Stomach smooth muscle (tissue), 2 donors: Measurements from ENCODE around the gene MED8.

ENCODE experiments used
- H3K27ac ChIP-seq: one replicate; pipeline ENCODE4 v1.7.0; 2013; ENCODE audit warnings: mild to moderate bottlenecking, low read length, inconsistent platforms
- H3K27me3 ChIP-seq, 2 donors: one replicate each; pipeline ENCODE4 v1.7.0; 2013; ENCODE audit warnings: low read length in 2 of 2; ENCODE audit not compliant: insufficient read depth in 2 of 2, control insufficient read depth in 1 of 2
- H3K36me3 ChIP-seq, 2 donors: one replicate each; pipeline ENCODE4 v1.7.0; 2013; ENCODE audit warnings: low read length in 2 of 2; ENCODE audit not compliant: control insufficient read depth in 2 of 2, insufficient read depth in 2 of 2
- H3K4me1 ChIP-seq: one replicate; pipeline ENCODE4 v1.7.0; 2013; ENCODE audit warnings: low read length; ENCODE audit not compliant: control insufficient read depth, insufficient read depth
- H3K4me3 ChIP-seq, 2 donors: one replicate each; pipeline ENCODE4 v1.7.0; 2013; ENCODE audit warnings: low read length in 2 of 2
- H3K9ac ChIP-seq, 2 donors: one replicate each; pipeline ENCODE4 v1.7.0; 2013; ENCODE audit warnings: low read length in 2 of 2, mild to moderate bottlenecking in 1 of 2
- H3K9me3 ChIP-seq, 2 donors: one replicate each; pipeline ENCODE4 v1.7.0; 2013; ENCODE audit warnings: low read length in 2 of 2; ENCODE audit not compliant: control insufficient read depth in 2 of 2
- donor health status: healthy.
- donor health status: Pancreatic carcinoma.

The MED8 gene

DNA sequence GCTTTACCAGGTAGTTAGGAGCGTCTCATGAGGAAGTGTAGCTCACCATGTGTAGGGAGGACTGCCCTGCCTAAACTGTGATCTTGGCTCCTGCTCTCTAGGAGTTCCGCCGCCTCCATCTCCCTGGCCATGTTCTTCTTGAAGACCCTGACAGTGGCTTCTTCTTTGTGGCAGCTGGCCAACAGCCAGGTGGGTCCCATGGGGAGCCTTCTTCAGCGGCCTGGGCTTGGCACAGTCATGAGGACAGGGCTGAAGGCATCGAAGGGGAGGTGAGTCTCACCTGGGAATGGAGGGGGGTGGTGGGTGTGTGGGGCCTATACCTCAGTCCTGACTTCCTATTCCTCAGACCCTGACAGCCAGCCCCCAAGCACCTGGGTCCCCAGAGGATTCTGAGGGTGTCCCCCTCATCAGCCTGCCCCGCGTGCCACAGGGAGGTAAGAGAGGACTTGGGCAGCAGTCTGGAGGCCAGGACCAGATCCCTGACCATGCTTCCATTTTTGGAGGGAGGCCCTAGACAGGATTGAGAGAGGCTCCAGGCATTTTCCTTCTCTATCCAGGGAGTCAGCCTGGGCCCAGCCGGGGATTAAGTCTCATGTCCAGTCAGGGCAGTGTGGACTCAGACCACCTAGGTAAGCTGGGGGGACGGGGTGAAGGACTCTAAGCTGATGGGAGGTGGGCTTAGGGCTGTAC is 42.7 kb upstream of the MED8 start:
- Histone ChIP-seq H3K9me3 (no peaks in the 10 kb centered on the region), H3K9ac (no peak overlapping the region), H3K27me3 (no peaks in the 10 kb centered on the region), H3K27ac (no peak overlapping the region), H3K4me3 (no peak overlapping the region), H3K4me1 (peaks cover 12% of the 10 kb centered on the region), H3K36me3 (peaks cover 51 to 75% of the 10 kb centered on the region in 2 donors)

- H3K4me3 ChIP-seq: no peak overlapping the region
- peaks cover 12% of the 10 kb centered on the region for H3K4me1 ChIP-seq
- no peak overlapping the region for H3K9ac ChIP-seq
- peaks cover 57 to 77% of the 10 kb centered on the region in 2 donors for H3K36me3 ChIP-seq
- H3K9me3 ChIP-seq: no peaks in the 10 kb centered on the region
- no peak overlapping the region for H3K27ac ChIP-seq
- no peaks in the 10 kb centered on the region for H3K27me3 ChIP-seq
These were observed 42.1 kb upstream of the MED8 start for GRCh38 chr1:43431676-43432075.

DNA sequence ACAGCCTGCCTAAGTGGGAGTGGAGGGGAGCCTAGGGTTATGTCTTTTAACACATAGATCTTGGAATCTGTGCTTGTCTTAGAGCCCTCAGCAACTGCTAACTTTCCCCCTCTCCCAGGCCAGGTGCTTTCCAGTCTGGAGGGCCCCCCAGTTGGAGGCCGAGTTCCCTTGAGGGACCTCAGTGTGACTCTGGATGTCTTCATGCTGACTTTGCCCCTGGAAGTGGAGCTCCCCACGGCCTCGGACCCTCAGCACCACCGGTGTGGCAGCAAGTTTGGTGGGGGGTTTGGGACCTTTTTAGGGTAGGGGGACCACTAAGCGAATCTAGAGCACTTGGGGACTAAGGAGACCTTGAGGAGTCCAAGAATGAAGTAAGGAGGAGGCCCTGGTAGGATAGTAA is 41.2 kb upstream of the MED8 start:
- no peak overlapping the region for H3K27ac ChIP-seq
- H3K9me3 ChIP-seq: no peaks in the 10 kb centered on the region
- no peaks in the 10 kb centered on the region for H3K27me3 ChIP-seq
- H3K4me3 ChIP-seq: no peak overlapping the region
- H3K4me1 ChIP-seq: peaks cover 8% of the 10 kb centered on the region
- peaks cover 65 to 85% of the 10 kb centered on the region in 2 donors for H3K36me3 ChIP-seq
- H3K9ac ChIP-seq: no peak overlapping the region

DNA sequence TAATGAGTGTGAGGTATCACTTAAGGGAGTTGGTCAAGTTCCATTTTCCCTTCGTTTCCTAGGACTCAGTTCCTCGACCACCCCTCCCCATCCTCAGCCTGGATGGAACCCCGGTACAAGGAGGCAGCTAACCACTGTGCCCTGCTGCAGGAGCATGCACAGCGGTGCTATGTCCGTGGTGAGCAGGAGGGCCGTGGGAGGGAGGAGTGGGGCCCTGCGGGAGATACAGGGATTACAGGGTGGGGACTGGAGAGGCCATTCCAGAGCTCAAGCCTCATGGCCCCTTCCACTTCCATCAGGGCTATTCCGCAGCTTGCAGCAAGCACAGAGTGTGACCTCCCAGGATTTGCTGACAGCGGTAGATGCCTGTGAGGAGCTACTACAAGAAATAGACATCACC is 38.3 kb upstream of the MED8 start:
- H3K9ac ChIP-seq: no peak overlapping the region
- H3K4me3 ChIP-seq: no peak overlapping the region
- peaks cover 89 to 94% of the 10 kb centered on the region in 2 donors for H3K36me3 ChIP-seq
- no peaks in the 10 kb centered on the region for H3K9me3 ChIP-seq
- H3K27me3 ChIP-seq: no peaks in the 10 kb centered on the region
- H3K27ac ChIP-seq: no peak overlapping the region
- H3K4me1 ChIP-seq: no peaks in the 10 kb centered on the region

DNA sequence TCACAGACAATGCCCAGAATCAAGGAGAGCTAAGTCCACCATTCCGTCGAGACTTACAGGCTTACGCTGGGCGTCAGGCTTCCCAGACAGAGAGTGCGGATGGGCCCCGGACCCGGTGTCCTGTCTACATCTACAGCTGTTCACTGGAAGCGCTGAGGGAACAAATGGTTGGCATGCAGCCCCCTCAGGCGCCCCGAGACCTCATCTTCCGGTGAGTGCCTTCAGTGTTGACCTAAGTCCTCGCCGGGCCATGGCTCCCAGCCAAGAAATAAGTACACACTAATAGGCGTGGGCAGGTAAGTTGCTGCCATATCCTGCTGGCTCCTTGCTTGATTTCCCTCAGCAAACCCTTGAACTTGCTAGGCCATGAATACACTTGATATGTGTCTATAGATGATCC is 37.9 kb upstream of the MED8 start:
- no peaks in the 10 kb centered on the region for H3K27me3 ChIP-seq
- H3K9me3 ChIP-seq: no peaks in the 10 kb centered on the region
- no peak overlapping the region for H3K4me3 ChIP-seq
- H3K27ac ChIP-seq: no peak overlapping the region
- H3K4me1 ChIP-seq: no peaks in the 10 kb centered on the region
- peaks cover 88 to 93% of the 10 kb centered on the region in 2 donors for H3K36me3 ChIP-seq
- H3K9ac ChIP-seq: no peak overlapping the region

DNA sequence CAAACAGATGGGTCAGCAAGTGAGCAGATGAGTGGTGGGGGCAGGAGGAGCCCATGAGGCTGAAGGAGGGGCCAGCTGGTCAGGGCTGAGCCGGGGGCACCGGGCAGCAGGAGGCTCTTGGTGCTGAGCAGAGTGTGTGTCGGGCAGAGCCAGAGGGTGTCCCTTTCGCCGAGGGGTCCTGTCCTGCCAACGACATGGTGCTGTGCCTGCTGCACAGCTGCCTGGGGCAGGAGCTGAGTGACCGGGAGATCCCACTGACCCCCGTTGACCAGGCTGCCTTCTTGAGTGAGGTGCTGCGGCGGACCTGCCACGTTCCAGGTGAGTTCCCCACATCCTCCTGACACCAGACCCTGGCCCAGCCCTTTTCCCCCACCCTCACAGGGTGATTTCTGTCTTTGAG is 36.6 kb upstream of the MED8 start:
- no peaks in the 10 kb centered on the region for H3K4me1 ChIP-seq
- no peaks in the 10 kb centered on the region for H3K27me3 ChIP-seq
- no peaks in the 10 kb centered on the region for H3K9me3 ChIP-seq
- no peak overlapping the region for H3K27ac ChIP-seq
- no peak overlapping the region for H3K9ac ChIP-seq
- no peak overlapping the region for H3K4me3 ChIP-seq
- H3K36me3 ChIP-seq: peaks cover 87 to 93% of the 10 kb centered on the region in 2 donors

GRCh38 chr1:43425045-43425444 is 35.4 kb upstream of the MED8 start:
- H3K27ac ChIP-seq: no peak overlapping the region
- peaks cover 91 to 93% of the 10 kb centered on the region in 2 donors for H3K36me3 ChIP-seq
- no peak overlapping the region for H3K4me3 ChIP-seq
- no peaks in the 10 kb centered on the region for H3K27me3 ChIP-seq
- no peaks in the 10 kb centered on the region for H3K4me1 ChIP-seq
- no peaks in the 10 kb centered on the region for H3K9me3 ChIP-seq
- H3K9ac ChIP-seq: no peak overlapping the region

GRCh38 chr1:43423672-43424550 is 34.3 kb upstream of the MED8 start:
- no peaks in the 10 kb centered on the region for H3K27me3 ChIP-seq
- H3K9me3 ChIP-seq: no peaks in the 10 kb centered on the region
- H3K27ac ChIP-seq: no peak overlapping the region
- peaks cover 92 to 93% of the 10 kb centered on the region in 2 donors for H3K36me3 ChIP-seq
- no peaks in the 10 kb centered on the region for H3K4me1 ChIP-seq
- H3K4me3 ChIP-seq: no peak overlapping the region
- no peak overlapping the region for H3K9ac ChIP-seq

GRCh38 chr1:43422995-43423671 is 33.5 kb upstream of the MED8 start:
- Histone ChIP-seq H3K27ac (no peak overlapping the region), H3K36me3 (peaks cover 92 to 93% of the 10 kb centered on the region in 2 donors), H3K27me3 (no peaks in the 10 kb centered on the region), H3K4me3 (no peak overlapping the region), H3K4me1 (no peaks in the 10 kb centered on the region), H3K9me3 (no peaks in the 10 kb centered on the region), H3K9ac (no peak overlapping the region)

DNA sequence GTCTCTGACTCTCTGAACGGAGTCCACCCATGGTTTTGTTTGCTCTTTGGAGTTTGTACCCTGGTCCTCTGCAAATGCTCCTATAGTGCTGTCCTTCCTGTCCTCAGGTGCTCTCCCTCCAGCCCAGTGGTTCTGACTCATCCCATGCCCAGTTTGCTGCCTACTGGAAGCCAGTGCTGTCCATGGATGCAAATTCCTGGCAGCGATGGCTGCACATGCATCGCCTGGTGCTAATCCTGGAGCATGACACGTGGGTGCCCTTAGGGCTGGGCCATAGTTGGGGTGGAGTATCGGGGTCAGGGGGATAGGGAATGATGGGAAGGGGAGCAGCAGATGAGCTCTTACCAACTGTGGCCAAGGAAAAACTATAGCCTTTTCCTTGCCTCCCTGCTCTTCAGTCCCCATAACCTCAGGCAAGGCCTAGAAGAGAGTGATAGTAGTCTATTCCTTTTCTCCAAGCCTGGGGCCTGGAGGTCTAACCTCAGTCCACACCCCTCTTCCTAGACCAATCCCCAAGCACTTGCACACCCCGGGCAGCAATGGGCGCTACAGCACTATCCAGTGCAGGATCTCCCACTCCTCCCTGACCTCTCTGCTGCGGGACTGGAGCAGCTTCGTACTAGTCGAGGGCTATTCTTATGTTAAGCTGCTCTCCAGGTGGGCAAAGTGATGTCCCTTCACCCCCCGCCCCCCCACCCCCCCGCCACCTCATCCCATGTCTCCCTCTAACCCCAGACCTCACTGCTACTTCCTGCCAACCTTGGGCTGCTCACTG is 32.6 kb upstream of the MED8 start:
- H3K4me1 ChIP-seq: no peaks in the 10 kb centered on the region
- H3K4me3 ChIP-seq: no peak overlapping the region
- H3K36me3 ChIP-seq: peaks cover 93 to 94% of the 10 kb centered on the region in 2 donors
- no peak overlapping the region for H3K9ac ChIP-seq
- no peak overlapping the region for H3K27ac ChIP-seq
- H3K27me3 ChIP-seq: no peaks in the 10 kb centered on the region
- H3K9me3 ChIP-seq: no peaks in the 10 kb centered on the region
